ENCODE data around the gene CHADL. TPM values are rescaled to one million over a fixed set of nuclear protein-coding genes. Genes with fewer than 3 reads are reported as not detected.

Gene CHADL
- total RNA-seq, 1 donor, result 1.9 TPM

DNA sequence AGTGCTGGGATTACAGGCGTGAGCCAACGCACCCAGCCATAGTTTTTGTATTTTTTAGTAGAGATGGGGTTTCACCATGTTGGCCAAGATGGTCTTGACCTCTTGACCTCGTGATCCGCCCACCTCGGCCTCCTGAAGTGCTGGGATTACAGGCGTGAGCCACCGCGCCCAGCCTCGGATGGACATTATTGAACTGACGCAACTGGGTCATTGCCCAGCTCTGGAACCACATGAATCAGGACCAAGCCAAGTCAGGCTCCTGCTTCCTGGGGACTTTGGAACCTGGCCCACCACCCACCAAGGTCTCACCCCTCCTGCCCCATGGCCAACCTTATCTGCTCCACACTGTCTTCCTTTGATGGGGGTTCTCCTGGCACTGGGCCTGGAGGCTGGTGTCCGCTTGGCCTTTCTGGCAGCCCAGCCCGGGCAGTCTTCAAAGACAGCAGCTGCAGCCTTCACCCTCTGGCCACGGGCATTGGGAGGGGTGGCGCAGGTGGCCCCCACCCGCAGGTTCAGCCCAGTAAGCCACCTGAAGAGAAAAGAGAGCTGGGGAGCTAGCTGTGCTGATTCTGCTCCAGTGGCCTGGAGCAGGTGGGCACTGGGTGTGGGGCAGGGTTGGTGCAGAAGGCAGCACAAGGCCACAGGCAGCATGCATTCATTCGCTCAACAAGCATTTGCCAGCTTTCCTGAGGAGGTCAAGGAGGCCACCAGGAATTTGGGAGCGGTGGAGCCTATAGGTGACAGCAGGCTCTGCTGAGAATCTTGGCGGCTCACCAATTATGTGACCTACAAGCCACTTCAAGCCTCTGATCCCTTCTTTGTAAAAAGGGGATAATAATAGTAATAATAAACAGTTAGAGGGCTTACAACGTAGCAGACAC, 5.7 kb downstream of the CHADL start:
- no peak for DNase-seq (ENCODE audit: low read depth in 2 of 3, low spot score in 2 of 3)

DNA sequence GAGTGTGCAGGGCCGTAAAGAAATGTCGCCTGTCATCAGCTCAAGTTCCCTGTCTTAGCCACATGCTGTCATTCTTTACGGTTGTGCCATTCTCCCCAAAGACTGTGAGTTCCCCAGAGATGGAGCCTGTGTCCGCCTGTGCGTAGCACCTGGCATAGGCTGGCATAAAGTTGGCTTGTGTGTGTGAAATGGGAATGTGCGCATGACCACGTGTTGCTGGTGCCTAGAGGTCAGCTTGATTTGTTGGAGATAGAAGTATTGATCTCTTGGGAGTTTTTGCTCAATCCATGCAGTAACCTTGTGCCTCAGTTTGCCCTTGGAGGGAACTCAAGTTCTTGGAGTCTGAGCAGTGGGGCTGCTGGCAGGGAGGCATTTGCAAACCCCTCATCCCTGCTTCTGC, 9.4 kb downstream of the CHADL start:
- DNase-seq (ENCODE audit: low read depth in 2 of 3, low spot score in 2 of 3), result no peak

GRCh38 chr22:41230401-41230785, 10.3 kb downstream of the CHADL start:
- DNase-seq (ENCODE audit: low read depth in 2 of 3, low spot score in 2 of 3), result no peak

GRCh38 chr22:41229730-41230400, 10.9 kb downstream of the CHADL start:
- peak in 2 of 3 donors; percentile 80 to 90 for DNase-seq (ENCODE audit: low read depth in 2 of 3, low spot score in 2 of 3)

GRCh38 chr22:41229215-41229614, 11.5 kb downstream of the CHADL start:
- DNase-seq (ENCODE audit: low read depth in 2 of 3, low spot score in 2 of 3), result no peak

DNA sequence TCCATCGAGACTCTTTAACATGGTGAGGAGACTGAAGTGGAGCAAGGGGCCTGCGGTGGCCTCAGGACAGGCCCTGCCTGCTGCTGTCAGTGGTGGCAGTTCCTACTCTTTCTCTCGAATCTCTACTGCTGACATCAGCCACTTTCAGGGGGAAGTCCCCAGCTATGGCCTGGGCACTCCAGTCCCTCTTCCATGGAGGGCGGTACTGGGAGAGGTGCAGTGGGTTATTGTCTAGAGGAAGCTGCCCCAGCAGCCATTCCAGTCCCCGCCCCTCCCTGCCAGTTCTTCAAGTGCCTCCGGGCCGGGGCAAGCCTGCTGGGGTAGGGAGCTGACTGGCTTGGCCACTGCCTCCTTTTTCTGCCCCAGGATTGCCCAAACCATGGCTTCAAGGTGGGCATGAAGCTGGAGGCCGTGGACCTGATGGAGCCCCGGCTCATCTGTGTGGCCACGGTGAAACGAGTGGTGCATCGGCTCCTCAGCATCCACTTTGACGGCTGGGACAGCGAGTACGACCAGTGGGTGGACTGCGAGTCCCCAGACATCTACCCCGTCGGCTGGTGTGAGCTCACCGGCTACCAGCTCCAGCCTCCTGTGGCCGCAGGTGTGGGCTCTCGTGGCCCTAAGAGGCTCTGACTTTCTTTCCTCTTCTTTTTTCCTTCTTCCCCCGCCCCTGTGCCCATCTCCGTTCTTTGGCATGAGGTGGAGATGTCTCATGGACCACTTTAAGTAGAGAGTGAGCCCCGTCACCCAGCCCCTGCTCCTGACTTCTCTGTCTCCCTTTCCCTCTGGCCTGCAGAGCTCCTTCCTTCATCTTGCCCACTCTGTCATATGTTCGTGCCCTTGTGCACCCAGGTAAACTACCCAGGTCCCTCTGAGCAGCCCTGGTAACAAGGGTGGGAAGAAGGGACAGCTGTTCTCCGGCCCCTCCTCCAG, 13.7 kb downstream of the CHADL start:
- DNase-seq (ENCODE audit: low read depth in 2 of 3, low spot score in 2 of 3), result no peak

GRCh38 chr22:41223535-41223934, 17.2 kb downstream of the CHADL start:
- no peak for DNase-seq (ENCODE audit: low read depth in 2 of 3, low spot score in 2 of 3)

GRCh38 chr22:41222846-41223507, 17.8 kb downstream of the CHADL start:
- no peak for DNase-seq (ENCODE audit: low read depth in 2 of 3, low spot score in 2 of 3)

DNA sequence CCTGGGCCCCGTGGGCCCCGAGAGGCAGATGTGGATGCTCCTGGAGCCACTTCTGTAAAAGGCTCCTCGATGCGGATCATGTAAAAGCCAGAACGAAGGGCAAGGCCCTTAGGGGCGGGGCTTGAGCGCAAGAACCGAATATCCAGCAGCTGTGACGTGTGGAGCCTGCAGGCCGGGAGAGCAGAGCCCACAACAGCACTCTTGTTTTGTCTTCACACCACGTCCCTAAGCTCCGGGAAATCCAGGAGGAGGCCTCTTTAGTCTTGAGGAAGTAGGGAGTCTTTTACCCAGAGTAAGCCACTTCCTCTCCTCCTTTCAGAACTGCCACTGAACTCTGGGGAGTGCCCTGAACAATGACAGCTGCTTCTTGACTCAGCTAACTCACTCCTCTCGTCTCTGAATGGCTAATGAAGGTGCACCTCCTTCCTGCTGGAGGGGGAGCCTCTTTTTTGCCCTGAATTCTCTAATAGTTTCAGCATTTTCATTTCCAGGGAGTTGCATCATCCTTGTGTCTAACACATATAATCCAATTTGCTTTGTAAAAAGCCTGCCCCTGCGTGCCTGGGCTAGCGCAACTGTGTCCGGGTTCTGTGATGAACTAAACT, 23.1 kb downstream of the CHADL start:
- peak in 2 of 3 donors; percentile 75 to 85 for DNase-seq (ENCODE audit: low read depth in 2 of 3, low spot score in 2 of 3)

DNA sequence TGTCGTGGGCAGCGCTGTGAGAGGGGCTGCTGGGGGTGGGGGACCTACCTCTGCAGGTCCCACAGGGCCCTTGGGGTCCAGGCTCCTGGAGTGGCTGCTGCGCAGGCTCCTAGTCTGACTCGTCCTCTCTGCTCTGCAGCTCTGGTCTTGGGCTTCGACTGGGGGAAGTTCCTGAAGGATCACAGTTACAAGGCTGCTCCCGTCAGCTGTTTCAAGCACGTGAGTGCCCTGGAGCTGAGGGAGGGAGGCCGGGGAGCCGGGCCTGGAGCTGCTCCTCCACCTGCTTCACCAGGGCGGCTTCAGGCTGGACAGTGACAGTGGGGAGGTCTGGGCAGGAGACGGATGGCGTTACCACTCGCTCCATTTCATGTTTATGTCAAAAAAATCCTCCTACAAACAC, 23.7 kb downstream of the CHADL start:
- no peak for DNase-seq (ENCODE audit: low read depth in 2 of 3, low spot score in 2 of 3)

DNA sequence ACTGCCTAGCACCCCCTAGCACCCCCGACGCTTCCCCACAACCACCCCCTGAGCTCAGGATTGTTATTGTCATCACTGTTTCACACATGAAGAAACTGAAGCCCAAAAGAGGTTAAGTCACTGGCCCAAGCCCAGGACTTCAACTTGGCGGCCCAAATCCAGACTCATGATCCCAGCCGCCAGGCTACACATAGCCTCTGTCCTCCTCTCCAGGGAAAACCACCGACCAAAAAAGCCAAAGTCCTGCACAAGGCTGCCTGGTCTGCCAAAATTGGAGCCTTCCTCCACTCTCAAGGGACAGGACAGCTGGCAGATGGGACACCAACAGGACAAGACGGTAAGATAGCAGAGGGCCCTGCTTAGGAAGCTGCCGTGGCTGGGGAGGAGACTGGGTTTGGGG, 24.8 kb downstream of the CHADL start:
- DNase-seq (ENCODE audit: low read depth in 2 of 3, low spot score in 2 of 3), result no peak

- no peak for DNase-seq (ENCODE audit: low read depth in 2 of 3, low spot score in 2 of 3)
Measured at GRCh38 chr22:41215409-41215808, 25.3 kb downstream of the CHADL start.

DNA sequence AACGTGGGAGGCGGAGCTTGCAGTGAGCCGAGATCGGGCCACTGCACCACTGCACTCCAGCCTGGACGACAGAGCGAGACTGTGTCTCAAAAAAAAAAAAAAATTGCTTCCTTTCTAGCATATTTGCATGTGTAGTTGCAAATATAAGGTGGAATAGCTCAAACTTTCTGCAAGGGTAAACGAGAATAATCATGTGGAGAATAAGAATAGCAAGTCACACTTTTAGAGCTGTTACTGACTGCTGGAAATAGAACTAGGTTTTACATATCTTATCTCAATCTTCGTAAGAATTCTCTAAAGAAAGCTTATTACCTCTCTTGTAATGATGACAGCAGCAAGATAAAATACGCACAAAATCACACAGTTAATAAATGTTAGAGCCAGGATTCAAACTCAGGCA, 34.0 kb downstream of the CHADL start:
- no peak for DNase-seq (ENCODE audit: low read depth in 2 of 3, low spot score in 2 of 3)

- DNase-seq (ENCODE audit: low read depth in 2 of 3, low spot score in 2 of 3), result peak; percentile 85 to 98 (median 97)
Measured at GRCh38 chr22:41204992-41205900, 35.5 kb downstream of the CHADL start, which contains the start of gene L3MBTL2. L3MBTL2 (plus strand) TSS chr22:41205312; CDS start chr22:41205363, 51 bp downstream.

DNA sequence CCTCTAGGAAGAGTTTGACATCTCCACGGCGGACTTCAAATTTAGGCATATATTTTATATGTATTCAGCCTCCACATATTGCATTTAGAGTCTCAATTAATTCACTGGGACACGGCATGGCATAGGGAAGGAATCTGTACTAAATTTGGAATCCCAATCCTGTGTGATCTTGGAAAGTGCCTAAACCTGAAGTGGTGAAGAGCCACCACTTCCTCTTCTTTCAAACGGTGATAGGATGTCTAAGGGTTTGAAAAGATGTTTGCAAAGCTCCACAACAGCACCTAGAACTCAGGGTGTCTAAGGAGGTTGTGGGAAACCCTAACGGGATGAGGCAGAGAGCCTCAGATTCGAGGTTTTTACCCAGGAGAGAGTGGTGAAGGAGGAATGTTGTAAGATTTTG, 36.7 kb downstream of the CHADL start:
- DNase-seq (ENCODE audit: low read depth in 2 of 3, low spot score in 2 of 3), result no peak

- no peak for DNase-seq (ENCODE audit: low read depth in 2 of 3, low spot score in 2 of 3)
Measured at GRCh38 chr22:41203118-41203517, 37.6 kb downstream of the CHADL start.

GRCh38 chr22:41201141-41201540, 39.6 kb downstream of the CHADL start:
- DNase-seq (ENCODE audit: low read depth in 2 of 3, low spot score in 2 of 3), result peak in 2 of 3 donors; percentile 54 to 80

DNA sequence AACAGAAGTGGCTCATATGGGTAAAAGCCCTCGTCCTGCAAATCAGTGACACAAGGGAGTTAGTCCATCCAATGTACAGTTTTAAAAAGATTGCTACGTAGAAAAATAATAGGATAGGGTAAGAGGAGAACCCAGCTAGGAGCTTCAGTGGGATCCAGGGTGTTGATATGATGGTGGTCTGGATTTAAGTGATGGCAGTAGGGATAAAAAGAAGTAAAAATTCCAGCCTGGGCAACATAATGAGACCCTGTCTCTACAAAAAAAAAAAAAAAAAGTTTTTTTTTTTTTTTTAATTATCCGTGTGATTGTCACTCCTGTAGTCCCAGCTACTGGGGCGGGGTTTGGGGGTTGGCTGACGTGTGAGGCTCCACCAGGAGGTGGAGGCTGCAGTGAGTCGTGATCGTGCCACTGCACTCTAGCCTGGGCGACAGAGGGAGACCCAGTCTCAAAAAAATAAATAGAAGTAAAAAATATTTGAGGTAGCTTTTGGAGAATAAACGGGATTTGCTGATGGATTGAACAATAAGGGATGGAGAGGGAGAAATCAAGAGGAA, 42.6 kb downstream of the CHADL start:
- peak in 2 of 3 donors; percentile 46 to 73 for DNase-seq (ENCODE audit: low read depth in 2 of 3, low spot score in 2 of 3)

Data from hematopoietic multipotent progenitor cell (in vitro differentiated cells).